ENCODE results near the gene PHACTR3. TPM values are rescaled to one million over a fixed set of nuclear protein-coding genes. Genes with fewer than 3 reads are reported as not detected.

PHACTR3 gene
- total RNA-seq, 2 experiments from 2014 or later = not detected

- ChIA-PET POLR2A (no interaction called here), CTCF (no interaction called here)
- ATAC-seq (no peak), DNase-seq (no peak)
- Mint-ChIP-seq H3K4me1 (no peaks in the 10 kb centered on the region), H3K4me3 (no peak overlapping the region), H3K9me3 (ENCODE audit: low read depth) (no peaks in the 10 kb centered on the region), H3K27me3 (peaks cover 14% of the 10 kb centered on the region), H3K36me3 (ENCODE audit: low read depth) (no peaks in the 10 kb centered on the region), H3K27ac (no peak overlapping the region)
- intact Hi-C loops (cut with DNase I, micrococcal nuclease) = no loop called here
These were observed 221.2 kb downstream of the PHACTR3 start for GRCh38 chr20:59825563-59825920.

GRCh38 chr20:59825944-59826759 lies 221.8 kb downstream of the PHACTR3 start:
- ATAC-seq (no peak), DNase-seq (no peak)
- H3K4me3 Mint-ChIP-seq = no peak overlapping the region
- ChIA-PET POLR2A (no interaction called here), CTCF (no interaction called here)
- H3K36me3 Mint-ChIP-seq (ENCODE audit: low read depth) = no peaks in the 10 kb centered on the region
- H3K4me1 Mint-ChIP-seq = no peaks in the 10 kb centered on the region
- intact Hi-C loops (cut with DNase I, micrococcal nuclease) = no loop called here
- H3K9me3 Mint-ChIP-seq (ENCODE audit: low read depth) = no peaks in the 10 kb centered on the region
- H3K27ac Mint-ChIP-seq = no peak overlapping the region
- H3K27me3 Mint-ChIP-seq = peaks cover 14% of the 10 kb centered on the region

- Mint-ChIP-seq H3K27ac (no peak overlapping the region), H3K36me3 (ENCODE audit: low read depth) (no peaks in the 10 kb centered on the region), H3K4me1 (no peaks in the 10 kb centered on the region), H3K9me3 (ENCODE audit: low read depth) (no peaks in the 10 kb centered on the region), H3K4me3 (no peak overlapping the region), H3K27me3 (peaks cover 14% of the 10 kb centered on the region)
- ChIA-PET POLR2A (no interaction called here), CTCF (no interaction called here)
- intact Hi-C loops (cut with DNase I, micrococcal nuclease) = no loop called here
- no peak for DNase-seq
- ATAC-seq = no peak
These were observed 223.1 kb downstream of the PHACTR3 start for GRCh38 chr20:59827138-59828056.

GRCh38 chr20:59828125-59829053 lies 224.0 kb downstream of the PHACTR3 start:
- H3K4me1 Mint-ChIP-seq = no peaks in the 10 kb centered on the region
- ChIA-PET CTCF (no interaction called here), POLR2A (no interaction called here)
- no peak overlapping the region for H3K4me3 Mint-ChIP-seq
- no peak for DNase-seq
- intact Hi-C loops (cut with DNase I, micrococcal nuclease) = no loop called here
- no peak overlapping the region for H3K27ac Mint-ChIP-seq
- H3K27me3 Mint-ChIP-seq = peaks cover 16% of the 10 kb centered on the region
- no peaks in the 10 kb centered on the region for H3K9me3 Mint-ChIP-seq (ENCODE audit: low read depth)
- H3K36me3 Mint-ChIP-seq (ENCODE audit: low read depth) = no peaks in the 10 kb centered on the region
- ATAC-seq = no peak

GRCh38 chr20:59829054-59829785 lies 224.9 kb downstream of the PHACTR3 start:
- H3K9me3 Mint-ChIP-seq (ENCODE audit: low read depth) = no peaks in the 10 kb centered on the region
- no peak overlapping the region for H3K27ac Mint-ChIP-seq
- intact Hi-C loops (cut with DNase I, micrococcal nuclease) = no loop called here
- H3K36me3 Mint-ChIP-seq (ENCODE audit: low read depth) = no peaks in the 10 kb centered on the region
- no peaks in the 10 kb centered on the region for H3K4me1 Mint-ChIP-seq
- ChIA-PET POLR2A (no interaction called here), CTCF (no interaction called here)
- H3K4me3 Mint-ChIP-seq = no peak overlapping the region
- H3K27me3 Mint-ChIP-seq = peaks cover 21% of the 10 kb centered on the region
- DNase-seq (no peak), ATAC-seq (no peak)

- no peak overlapping the region for H3K27ac Mint-ChIP-seq
- CTCF ChIA-PET = interaction anchor here (0.6 kb wide), 1 partner anchor 749 kb away, joined by 4 read pairs; no protein-coding TSS in a partner anchor
- POLR2A ChIA-PET = no interaction called here
- H3K4me1 Mint-ChIP-seq = no peaks in the 10 kb centered on the region
- no peaks in the 10 kb centered on the region for H3K9me3 Mint-ChIP-seq (ENCODE audit: low read depth)
- no peak for DNase-seq
- intact Hi-C loops (cut with DNase I, micrococcal nuclease) = no loop called here
- H3K27me3 Mint-ChIP-seq = peaks cover 27% of the 10 kb centered on the region
- no peaks in the 10 kb centered on the region for H3K36me3 Mint-ChIP-seq (ENCODE audit: low read depth)
- no peak for ATAC-seq
- H3K4me3 Mint-ChIP-seq = no peak overlapping the region
These were observed 225.7 kb downstream of the PHACTR3 start for GRCh38 chr20:59829786-59830664.

GRCh38 chr20:59830665-59831023 lies 226.3 kb downstream of the PHACTR3 start:
- POLR2A ChIA-PET = no interaction called here
- Mint-ChIP-seq H3K27me3 (peaks cover 29% of the 10 kb centered on the region), H3K4me3 (no peak overlapping the region)

GRCh38 chr20:59831024-59831915 lies 226.9 kb downstream of the PHACTR3 start:
- POLR2A ChIA-PET = no interaction called here
- DNase-seq (no peak), ATAC-seq (no peak)
- H3K4me3 Mint-ChIP-seq = no peak overlapping the region
- intact Hi-C loops (cut with DNase I, micrococcal nuclease) = no loop called here
- H3K4me1 Mint-ChIP-seq = peaks cover 3% of the 10 kb centered on the region
- no peaks in the 10 kb centered on the region for H3K36me3 Mint-ChIP-seq (ENCODE audit: low read depth)
- H3K27me3 Mint-ChIP-seq = peaks cover 35% of the 10 kb centered on the region
- H3K9me3 Mint-ChIP-seq (ENCODE audit: low read depth) = no peaks in the 10 kb centered on the region
- CTCF ChIA-PET = interaction anchor here (0.6 kb wide), 1 partner anchor 751 kb away, joined by 4 read pairs; no protein-coding TSS in a partner anchor
- no peak overlapping the region for H3K27ac Mint-ChIP-seq

More at GRCh38 chr20:59830665-59831023, 226.3 kb downstream of the PHACTR3 start:
- Mint-ChIP-seq H3K9me3 (ENCODE audit: low read depth) (no peaks in the 10 kb centered on the region), H3K4me1 (no peaks in the 10 kb centered on the region), H3K27ac (no peak overlapping the region), H3K36me3 (ENCODE audit: low read depth) (no peaks in the 10 kb centered on the region)
- ATAC-seq (no peak), DNase-seq (no peak)
- CTCF ChIA-PET = interaction anchor here (0.6 kb wide), 1 partner anchor 750 kb away, joined by 4 read pairs; no protein-coding TSS in a partner anchor
- intact Hi-C loops (cut with DNase I, micrococcal nuclease) = no loop called here

- no peak overlapping the region for H3K27ac Mint-ChIP-seq
- ATAC-seq = no peak
- peaks cover 37% of the 10 kb centered on the region for H3K27me3 Mint-ChIP-seq
- H3K9me3 Mint-ChIP-seq (ENCODE audit: low read depth) = no peaks in the 10 kb centered on the region
- intact Hi-C loops (cut with DNase I, micrococcal nuclease) = no loop called here
- ChIA-PET POLR2A (no interaction called here), CTCF (no interaction called here)
- peaks cover 3% of the 10 kb centered on the region for H3K4me1 Mint-ChIP-seq
- no peak overlapping the region for H3K4me3 Mint-ChIP-seq
- DNase-seq = no peak
- H3K36me3 Mint-ChIP-seq (ENCODE audit: low read depth) = no peaks in the 10 kb centered on the region
These were observed 227.6 kb downstream of the PHACTR3 start for GRCh38 chr20:59831916-59832270.
